NCI-H128 (cell line): ENCODE data around the gene PLA2G12B.
"Not testable (repeated sequence)": the region's sequence is repeated elsewhere in the genome, so short reads cannot be mapped to it uniquely, and the experiment has no call there.

Experiments
- DNase-seq: peaks from one replicate; lab custom pipeline; 2025; ENCODE audit not compliant: unreplicated experiment; lab: John Stamatoyannopoulos, UW

Gene PLA2G12B, protein sequence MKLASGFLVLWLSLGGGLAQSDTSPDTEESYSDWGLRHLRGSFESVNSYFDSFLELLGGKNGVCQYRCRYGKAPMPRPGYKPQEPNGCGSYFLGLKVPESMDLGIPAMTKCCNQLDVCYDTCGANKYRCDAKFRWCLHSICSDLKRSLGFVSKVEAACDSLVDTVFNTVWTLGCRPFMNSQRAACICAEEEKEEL

DNA sequence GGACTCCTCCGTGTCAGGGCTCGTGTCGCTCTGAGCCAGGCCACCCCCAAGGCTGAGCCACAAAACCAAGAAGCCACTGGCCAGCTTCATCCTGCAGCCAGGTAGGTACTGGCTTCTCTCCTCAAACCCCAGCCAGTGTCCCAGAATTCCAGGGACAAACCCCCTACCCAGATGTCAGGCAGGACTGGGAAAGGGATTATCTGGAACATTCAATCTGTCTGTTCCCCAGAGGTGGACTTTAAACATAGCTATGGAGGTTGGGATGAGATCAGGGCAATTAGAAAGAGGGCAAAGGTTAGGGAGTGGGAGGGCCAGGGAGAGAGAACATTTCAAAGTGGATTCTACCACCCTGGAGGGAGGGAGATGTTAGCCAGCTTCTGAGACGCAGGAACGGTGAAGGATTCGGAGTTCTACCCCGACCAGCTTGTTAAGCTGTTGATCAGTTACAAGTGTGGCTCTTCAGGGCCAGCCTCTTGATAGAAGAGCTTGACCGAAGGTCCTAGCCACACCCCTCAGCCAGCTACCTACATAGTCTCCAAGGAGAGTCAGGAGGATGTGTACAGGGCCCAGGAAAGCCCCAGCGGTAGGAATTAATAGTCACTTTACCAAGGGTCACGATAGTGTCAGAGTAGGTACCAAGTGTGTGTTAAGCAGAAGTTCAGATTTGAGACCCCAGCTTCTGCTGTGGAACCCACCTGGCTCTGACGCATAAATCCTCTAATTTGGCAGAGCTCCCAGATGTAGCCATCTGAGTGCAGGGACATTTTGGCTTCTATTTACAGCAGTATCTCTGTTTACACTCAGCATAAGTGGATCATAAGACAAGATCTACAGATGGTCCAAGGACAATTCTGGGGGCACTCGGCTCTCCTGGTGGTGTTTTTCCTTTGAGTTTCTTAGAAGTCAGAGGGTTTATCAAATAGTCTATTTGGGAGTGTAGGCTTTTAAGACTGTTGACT is at the start of gene PLA2G12B:
PLA2G12B (minus strand) TSS at position 211 of the 959 bp plus-strand sequence; CDS start at position 90, 121 bp downstream.
- DNase-seq: no peak

DNA sequence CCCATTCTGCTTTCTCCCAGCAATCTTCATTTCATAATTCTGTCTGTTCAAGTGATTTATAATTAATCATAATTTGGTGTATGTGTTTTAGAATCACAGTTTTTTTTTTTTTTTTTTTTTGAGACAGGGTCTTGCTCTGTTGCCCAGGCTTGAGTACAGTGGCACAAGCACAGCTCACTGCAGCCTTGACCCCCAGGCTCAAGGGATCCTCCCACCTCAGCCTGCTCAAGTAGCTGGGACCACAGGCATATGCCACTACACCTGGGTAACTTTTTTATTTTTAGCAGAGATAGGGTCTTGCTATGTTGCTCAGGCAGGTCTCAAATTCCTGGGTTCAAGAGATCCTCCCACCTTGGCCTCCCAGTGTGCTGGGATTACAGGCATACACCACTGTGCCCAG is 49.2 kb upstream of the PLA2G12B start:
- no peak for DNase-seq

DNA sequence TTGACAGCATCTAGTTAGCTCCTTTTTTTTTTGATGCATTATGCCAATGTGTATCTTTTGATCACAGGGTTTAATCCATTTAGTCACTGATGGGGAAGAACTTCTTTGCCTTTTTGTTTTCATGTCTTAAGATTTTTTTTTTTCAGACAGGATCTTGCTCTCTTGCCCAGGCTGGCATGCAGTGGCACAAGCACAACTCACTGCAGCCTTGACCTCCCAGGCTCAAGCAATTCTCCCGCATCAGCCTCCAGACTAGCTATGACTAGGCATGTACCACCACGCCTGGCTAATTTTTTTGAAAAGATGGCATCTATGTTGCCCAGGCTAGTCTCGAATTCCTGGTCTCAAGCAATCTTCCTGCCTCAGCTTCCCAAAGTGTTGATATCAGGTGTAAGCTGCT is 46.4 kb upstream of the PLA2G12B start:
- no peak for DNase-seq

DNA sequence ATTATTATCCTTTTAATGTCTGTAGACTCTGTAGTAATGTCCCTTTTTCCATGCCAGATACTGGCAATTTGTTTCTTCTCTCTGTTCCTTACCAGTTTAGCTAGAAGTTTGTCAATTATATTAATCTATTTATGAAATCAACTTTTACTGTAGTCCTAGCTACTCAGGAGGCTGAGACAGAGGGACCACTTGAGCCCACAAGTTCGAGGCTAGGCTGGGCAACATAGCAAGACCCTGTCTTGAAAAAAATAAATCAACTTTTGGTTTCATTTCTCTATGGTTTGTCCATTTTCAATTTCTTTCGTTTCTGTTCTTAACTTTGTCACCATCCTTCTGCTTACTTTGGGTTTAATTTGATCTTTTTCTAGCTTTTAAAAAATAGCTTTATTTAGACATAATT is 42.5 kb upstream of the PLA2G12B start:
- DNase-seq: no peak

DNA sequence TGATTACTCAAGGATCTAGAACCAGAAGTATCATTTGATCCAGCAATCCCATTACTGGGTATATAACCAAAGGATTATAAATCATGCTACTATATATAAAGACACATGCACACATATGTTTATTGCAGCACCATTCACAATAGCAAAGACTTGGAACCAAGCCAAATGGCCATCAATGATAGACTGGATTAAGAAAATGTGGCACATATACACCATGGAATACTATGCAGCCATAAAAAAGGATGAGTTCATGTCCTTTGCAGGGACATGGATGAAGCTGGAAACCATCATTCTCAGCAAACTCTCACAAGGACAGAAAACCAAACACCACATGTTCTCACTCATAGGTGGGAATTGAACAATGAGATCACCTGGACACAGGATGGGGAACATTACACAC is 40.9 kb upstream of the PLA2G12B start:
- not testable (repeated sequence) for DNase-seq

DNA sequence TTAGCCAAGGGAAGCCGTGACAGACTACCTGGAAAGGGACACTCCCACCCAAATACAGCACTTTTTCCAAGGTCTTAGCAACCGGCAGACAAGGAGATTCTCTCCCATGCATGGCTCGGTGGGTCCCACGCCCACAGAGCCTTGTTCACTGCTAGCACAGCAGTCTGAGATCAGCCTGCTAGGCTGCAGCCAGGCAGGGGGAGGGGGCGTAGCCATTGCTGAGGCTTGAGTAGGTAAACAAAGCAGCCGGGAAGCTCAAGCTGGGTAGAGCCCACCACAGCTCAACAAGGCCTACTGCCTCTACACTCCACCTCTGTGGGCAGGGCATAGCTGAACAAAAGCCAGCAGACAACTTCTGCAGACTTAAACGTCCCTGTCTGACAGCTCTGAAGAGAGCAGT is 35.2 kb upstream of the PLA2G12B start:
- not testable (repeated sequence) for DNase-seq

DNA sequence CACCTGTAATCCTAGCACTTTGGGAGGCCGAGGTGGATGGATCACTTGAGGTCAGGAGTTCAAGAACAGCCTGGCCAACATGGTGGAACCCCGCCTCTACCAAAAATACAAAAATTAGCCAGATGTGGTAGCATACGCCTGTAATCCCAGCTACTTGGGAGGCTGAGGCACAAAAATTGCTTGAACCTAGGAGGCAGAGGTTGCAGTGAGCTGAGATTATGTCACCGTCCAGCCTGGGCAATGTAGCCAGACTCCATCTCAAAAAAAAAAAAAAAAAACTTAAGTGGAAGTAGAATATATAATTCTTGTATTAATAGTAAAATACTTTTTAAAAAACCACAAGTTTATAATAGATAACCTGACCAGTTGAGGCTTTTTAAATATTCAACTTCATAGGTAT is 30.0 kb upstream of the PLA2G12B start:
- not testable (repeated sequence) for DNase-seq

DNA sequence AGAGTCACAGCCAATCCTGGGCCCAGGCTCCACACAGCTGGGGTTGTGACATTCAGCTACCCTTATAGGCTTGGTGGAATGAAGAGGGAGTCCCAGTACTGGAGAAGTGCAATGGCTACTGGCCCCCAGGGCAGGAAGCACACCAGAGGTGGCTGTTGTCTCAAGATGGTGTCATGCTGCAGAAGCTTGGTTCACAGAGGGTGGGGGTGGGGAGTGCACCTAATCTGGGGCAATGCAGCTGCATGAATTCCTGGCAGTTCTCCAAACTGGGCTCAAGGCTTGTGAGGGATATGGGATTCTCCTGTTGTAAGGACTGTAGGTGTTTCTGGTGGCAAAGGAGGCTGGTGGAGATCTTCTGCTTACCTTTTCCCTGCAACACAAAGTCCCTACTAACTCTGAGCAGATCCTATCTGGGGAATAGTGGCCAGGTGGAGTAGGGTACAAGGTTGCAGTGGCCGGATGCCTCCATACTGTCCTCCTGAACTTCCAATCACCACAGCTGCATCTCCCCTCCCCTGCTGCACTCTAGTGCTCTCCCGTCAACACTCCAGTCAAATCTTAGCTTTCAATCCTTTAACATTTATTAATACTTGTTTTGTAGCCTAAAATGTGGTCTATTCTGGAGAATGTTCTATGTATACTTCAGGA is 27.4 kb upstream of the PLA2G12B start:
- no peak for DNase-seq

DNA sequence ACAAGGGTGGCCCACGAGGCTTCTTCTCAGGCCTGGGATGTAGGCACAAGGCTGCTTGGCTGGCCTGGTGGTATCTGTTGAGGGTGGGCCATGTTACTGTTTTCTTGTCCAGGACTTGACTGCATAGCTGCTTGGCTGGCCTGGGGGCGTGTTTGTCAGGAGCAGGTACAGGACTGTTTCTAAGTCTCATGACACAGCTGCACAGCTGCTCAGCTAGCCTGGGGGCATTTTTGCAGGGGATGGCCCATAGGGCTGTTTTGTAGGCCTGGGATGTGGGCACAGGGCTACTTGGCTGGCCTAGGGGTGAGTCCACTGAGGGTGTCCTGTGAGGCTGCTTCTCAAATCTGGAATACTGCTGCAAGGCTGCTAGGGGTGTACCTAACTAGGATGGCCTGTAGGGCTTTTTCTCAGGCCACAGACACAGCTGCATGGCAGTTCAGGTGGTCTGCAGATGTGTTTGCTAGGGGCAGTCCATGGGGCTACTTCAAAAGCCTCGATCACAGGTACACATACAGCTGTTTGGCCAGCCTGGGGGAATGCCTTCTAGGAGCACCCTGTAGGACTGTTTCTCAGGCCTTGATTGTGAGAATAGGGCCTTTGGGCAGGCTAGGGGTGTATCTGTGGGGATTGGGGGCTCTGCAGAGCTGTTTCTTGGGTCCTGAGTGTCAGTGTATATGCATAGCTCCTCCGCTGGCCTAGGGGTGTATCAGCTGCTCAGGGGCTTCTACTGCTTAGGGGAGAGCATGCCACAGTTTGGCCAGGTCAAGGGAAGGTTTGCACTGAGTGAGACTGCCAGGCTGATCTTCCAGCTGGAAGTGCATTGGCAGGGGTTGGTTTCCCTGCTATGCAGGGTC is 26.6 kb upstream of the PLA2G12B start:
- DNase-seq: no peak

DNA sequence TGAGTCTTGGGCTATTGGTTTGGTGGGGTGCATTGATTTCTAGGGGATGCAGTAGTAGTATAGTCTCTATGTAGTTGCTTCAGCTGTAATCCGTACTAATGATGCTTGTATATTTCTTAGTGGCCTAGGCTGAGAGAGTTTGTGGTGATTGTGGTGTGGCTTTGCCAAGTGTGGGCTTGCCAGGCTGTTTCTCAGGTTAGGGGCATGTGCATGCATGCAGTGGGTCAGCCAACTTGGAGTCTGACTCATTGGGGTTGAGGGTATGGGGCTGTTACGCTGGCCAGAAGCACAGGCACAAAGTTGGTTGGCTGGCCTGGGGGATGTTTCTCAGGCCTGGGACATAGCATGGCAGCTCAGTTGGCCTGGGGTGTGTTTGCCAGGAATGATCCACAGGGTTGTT is 25.7 kb upstream of the PLA2G12B start:
- no peak for DNase-seq

DNA sequence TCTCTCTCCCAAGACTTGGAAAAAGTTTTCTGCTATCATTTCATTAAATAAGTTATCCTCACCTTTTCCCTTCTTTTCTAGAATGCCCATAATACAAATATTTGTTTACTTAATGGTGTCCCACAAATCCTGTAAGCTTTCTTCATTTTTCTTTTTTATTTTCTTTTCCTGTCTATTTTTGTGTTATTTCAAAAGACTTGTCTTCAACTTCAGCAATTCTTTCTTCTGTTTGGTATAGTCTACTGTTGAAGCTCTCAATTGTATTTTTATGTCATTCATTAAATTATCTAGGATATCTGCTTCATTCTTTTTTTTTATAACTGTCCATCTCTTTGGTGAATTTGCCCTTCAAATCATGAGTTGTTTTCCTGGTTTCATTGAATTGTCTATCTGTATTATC is 25.1 kb upstream of the PLA2G12B start:
- no peak for DNase-seq

DNA sequence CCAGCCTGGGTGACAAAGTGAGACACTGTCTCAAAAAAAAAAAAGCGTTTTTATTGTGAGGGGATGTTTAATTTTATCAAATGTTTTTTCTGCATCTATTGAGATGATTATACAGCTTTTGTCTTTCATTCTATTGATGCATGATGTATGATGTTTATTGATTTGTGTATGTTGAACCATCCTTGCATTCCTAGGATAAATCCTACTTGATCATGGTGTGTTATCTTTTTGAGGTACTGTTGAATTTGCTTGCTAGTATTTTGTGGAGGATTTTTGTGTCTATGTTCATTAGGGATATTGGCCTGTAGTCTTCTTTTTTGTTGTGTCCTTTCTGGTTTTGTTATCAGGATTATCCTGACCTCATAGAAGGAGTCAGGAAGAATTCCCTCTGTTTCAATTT is 22.3 kb upstream of the PLA2G12B start:
- DNase-seq: no peak

DNA sequence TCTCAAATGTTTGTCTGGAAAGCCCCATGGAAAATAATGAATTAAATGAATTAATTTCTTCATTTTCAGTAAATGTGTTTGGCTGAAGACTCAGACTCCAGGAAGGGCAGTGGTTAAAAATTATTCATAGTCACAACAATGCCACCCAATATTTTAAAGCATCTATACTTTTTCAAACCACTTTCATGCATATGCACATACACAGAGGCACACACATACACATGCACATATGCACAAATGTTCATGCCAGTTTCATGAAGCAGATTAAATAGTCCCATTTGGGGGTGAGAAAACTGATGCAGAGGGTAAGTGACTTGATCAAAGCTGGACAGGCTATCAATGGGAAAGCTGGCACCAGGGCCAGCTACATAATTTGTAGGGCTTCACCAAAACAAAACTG is 1.4 kb upstream of the PLA2G12B start:
- no peak for DNase-seq

DNA sequence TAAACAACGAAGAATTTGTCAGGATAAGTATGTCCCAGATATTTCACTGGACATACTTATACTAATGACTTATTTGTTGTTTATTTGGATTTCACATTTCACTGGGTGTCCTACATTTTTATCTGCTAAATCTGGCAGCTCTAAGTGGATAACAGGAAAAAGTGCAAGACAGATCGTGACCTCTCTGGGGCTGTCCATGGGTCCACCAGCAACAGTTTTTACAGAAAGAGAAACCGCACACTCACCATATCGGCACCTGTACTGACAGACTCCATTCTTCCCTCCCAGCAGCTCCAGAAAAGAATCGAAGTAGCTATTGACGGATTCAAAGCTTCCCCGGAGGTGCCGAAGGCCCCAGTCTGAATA is 393 bp downstream of the PLA2G12B start:
- DNase-seq: no peak

DNA sequence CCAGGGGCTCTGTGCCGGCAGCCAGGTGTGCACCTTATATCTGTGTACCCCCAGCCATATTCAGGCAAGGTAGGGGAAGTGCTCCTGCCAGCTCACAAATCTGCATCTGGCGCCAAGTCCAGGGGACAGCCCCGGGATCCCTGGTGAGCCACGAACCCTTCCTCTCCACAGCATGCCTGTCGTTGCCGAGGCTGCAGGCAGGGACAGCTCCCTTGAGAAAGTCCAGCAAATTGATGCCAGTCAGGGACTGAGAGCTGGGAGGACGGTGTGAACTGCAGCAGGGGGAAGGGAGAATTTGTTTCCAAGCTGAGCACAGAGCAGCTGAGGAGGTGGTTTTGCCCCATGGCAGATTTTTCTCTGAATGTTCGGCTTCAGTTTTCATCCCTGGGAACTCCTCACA is 919 bp downstream of the PLA2G12B start:
- DNase-seq: no peak

DNA sequence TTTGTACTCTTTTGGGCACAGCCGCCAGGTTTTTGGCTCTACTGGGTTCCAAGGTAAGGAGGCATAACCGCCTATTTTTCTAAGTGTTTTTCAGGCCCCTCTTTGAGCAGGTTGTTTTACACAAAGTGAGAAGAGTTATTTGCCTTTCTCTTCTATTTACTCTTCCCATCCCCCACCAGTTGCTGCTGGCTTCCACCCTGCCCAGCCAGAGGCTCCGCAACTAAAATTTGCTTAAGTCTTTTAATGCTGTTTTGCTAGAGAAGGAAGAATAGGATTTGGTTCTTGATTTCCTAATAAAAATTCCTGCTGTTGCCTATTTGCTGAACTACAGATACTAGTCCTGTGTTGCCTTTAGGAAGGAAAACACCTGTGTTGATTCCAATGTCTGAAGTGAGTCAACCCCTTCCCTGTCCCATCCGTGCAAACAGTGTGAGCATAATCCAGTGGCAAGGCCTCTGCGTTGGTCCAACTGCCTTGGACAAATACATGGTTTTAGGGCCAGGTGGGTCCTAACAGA is 1.9 kb downstream of the PLA2G12B start:
- DNase-seq: no peak

DNA sequence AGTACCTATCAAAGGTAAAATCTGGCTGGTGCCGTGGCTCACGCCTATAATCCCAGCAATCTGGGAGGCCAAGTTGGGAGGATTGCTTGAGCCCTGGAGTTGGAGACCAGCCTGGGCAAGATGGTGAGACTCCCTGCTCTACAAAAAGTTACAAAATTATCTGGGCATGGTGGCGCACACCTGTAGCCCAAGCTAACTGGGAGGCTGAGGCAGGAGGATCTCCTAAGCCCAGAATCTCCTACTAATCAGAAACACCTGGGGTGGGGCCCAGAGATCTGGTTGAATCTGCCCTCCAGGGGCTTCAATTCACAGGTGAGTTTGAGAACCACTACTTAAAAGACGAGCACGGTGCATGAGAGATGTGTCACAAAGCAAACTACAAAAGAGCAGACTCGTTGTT is 2.4 kb downstream of the PLA2G12B start:
- no peak for DNase-seq

DNA sequence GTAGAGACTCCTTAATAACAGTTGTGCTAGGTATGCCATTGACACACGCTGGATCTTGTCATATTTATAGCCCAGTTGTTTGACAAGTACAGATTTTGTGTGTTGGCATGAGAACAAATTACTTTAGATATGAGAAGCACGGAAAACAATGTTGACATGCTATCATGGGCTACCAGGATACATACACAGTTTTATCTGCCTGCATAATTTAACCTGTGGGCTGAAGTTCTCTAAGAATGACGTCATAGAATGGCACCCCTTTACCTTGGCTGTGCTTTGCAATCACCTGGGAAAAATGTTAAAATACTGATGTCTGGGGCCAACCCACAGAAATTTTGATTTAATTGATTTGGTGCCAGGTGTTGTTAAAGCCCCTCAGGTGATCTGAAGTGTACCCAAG is 2.8 kb downstream of the PLA2G12B start:
- DNase-seq: no peak

DNA sequence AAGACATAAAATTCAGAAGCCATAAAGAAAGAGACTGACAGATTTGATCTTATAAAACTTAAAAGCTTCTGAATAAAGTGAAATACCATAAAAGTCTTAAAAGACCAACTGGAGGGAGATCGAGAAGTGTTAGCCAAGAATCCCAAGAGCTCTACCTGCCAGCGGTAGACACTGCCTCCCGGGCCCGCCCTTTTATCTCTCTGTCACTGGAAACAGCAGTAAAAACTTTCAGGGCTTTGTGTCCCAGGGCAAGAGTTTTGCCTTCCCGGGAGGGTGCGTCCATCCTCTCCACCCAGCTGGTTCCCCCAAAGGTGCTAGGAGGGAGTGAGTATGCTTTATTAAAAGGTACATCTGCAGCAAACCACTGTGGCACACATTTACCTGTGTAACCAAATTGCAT is 5.8 kb downstream of the PLA2G12B start:
- no peak for DNase-seq

DNA sequence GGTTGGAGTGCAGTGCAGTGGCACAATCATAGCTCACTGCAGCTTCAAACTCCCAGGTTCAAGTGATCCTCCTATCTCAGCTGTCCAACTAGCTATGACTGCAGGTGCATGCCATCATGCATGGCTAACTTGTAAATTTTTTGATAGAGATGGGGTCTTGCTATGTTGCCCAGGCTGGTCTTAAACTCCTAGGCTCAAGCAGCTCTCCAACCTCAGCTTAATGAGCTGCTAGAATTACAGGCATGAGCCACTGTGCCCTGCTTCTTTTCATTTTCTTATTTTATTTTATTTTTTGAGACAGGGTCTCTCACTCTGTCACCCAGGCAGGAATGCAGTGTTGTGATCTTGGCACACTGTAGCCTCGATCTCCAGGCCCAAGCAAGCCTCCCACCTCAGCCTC is 7.6 kb downstream of the PLA2G12B start:
- no peak for DNase-seq
